ENCODE results near the gene FBLN5. TPM values are rescaled to one million over a fixed set of nuclear protein-coding genes. Genes with fewer than 3 reads are reported as not detected.

Gene FBLN5
- total and polyA plus RNA-seq, 2 of the 4 experiments (the other 2 are of a cell fraction) = 10.6 to 76.4 TPM

DNA sequence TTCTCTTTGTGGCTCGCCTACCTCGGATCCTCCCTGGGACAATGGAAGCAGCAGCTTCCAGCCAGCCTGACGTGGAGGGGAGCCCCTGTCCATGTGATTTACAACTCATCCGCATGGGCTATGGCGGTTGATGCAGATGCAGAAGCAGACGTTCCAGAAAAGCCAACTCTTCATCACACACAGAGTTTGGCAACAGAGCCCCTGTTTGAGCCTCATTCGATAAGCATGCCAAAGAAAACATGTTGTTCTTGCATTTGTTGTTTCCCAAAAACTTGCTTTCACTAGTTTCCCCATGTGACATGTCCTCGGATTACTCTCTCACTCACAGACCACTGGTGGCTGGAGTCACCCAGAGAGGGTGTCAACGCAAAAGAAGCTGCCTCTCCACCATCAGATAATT, 63.7 kb downstream of the FBLN5 start:
- CTCF ChIA-PET = no interaction called here
- no peak overlapping the region for H3K18ac ChIP-seq (ENCODE audit: low read depth, low read length)
- POLR2A ChIA-PET (ENCODE audit: unreplicated experiment) = no interaction called here
- H2BK5ac ChIP-seq (ENCODE audit: low read depth, low read length, poor library complexity, severe bottlenecking) = no peak overlapping the region
- in situ Hi-C loops (cut with MboI; ENCODE audit: low sequenced_read_pairs) (no loop called here), intact Hi-C loops (cut with micrococcal nuclease) (no loop called here), dilution Hi-C loops (cut with HindIII; ENCODE audit: low sequenced_read_pairs, unreplicated experiment) (no loop called here)
- H3K9me1 ChIP-seq (ENCODE audit: insufficient read depth, low read length) = peaks cover 14% of the 10 kb centered on the region; the same call in 1 of the 2 replicates
- no peak overlapping the region for H2AK9ac ChIP-seq (replicated peaks; ENCODE audit: low read depth, low read length, poor library complexity)
- no peak overlapping the region for H2BK120ac ChIP-seq (ENCODE audit: low read depth, low read length)
- no peak overlapping the region for H2BK15ac ChIP-seq (ENCODE audit: low read depth, low read length)
- H3K27me3 ChIP-seq (ENCODE audit: control insufficient read depth, insufficient read depth, low read length) = no peaks in the 10 kb centered on the region
- no peak overlapping the region for H3K4me3 ChIP-seq (ENCODE audit: insufficient read depth, low read depth, low read length)
- no peak overlapping the region for H3K27ac ChIP-seq (ENCODE audit: insufficient read depth, low read length)
- H3K4ac ChIP-seq (ENCODE audit: low read depth, low read length) = no peak overlapping the region
- WGBS, 2 experiments (ENCODE audit: extremely low coverage in 2 of 2, insufficient read length in 1 of 2) = 47% methylated on average over 3 of the region's 9 CpGs; no CpG with 5 or more reads in 1 of the 2 experiments
- no peak overlapping the region for H2AFZ ChIP-seq (replicated peaks; ENCODE audit: low read length, poor library complexity)
- H3K23ac ChIP-seq (ENCODE audit: low read depth, low read length) = no peak overlapping the region
- no peak for DNase-seq
- H3K9me3 ChIP-seq (ENCODE audit: control insufficient read depth, insufficient read depth, low read length) = no peaks in the 10 kb centered on the region
- BruUV-seq (replicated peaks) = no TSS peak
- no peak overlapping the region for H3K4me2 ChIP-seq (ENCODE audit: low read depth, low read length)
- H3K14ac ChIP-seq (replicated peaks; ENCODE audit: low read depth, low read length) = no peak overlapping the region
- H4K20me1 ChIP-seq (ENCODE audit: insufficient read depth, low read length) = peaks cover 3% of the 10 kb centered on the region; the same call in 1 of the 2 replicates
- no peak overlapping the region for H2AK5ac ChIP-seq (ENCODE audit: low read depth, low read length)
- no peak overlapping the region for H4K91ac ChIP-seq (ENCODE audit: insufficient read depth, low read depth, low read length)
- peaks cover 55% of the 10 kb centered on the region for H3K36me3 ChIP-seq (ENCODE audit: control insufficient read depth, insufficient read depth, low read length)
- no peak overlapping the region for H3K56ac ChIP-seq (ENCODE audit: extremely low read depth, insufficient read depth, low read length)
- H3K79me1 ChIP-seq (ENCODE audit: low read depth in 1 of 2, low read length in 2 of 2) = no peaks in the 10 kb centered on the region
- H4K8ac ChIP-seq (ENCODE audit: low read depth in 2 of 2, low read length in 2 of 2) = no peak overlapping the region
- no peak overlapping the region for H2BK20ac ChIP-seq (ENCODE audit: low read depth, low read length)
- TF ChIP-seq MAFK (IDR thresholded peaks at IDR 0.05; ENCODE audit: low read depth, low read length) (no peak), MAZ (IDR thresholded peaks at IDR 0.05; ENCODE audit: borderline replicate concordance, low read depth, low read length) (no peak), ELK1 (IDR thresholded peaks at IDR 0.05; ENCODE audit: borderline replicate concordance, low read depth, low read length) (no peak), RAD21 (IDR thresholded peaks at IDR 0.05; ENCODE audit: low read length) (no peak), MXI1 (IDR thresholded peaks at IDR 0.05; ENCODE audit: borderline replicate concordance, low read depth, low read length) (no peak), NFE2L2 (IDR thresholded peaks at IDR 0.05; ENCODE audit: low read depth, low read length) (no peak), POLR2A (IDR thresholded peaks at IDR 0.05; ENCODE audit: low read depth, low read length) (no peak), RCOR1 (IDR thresholded peaks at IDR 0.05; ENCODE audit: insufficient replicate concordance, low read length) (no peak), FOS (IDR thresholded peaks at IDR 0.05; ENCODE audit: low read depth, low read length) (no peak), SMC3 (IDR thresholded peaks at IDR 0.05; ENCODE audit: low read depth, low read length) (no peak), CEBPB (IDR thresholded peaks at IDR 0.05; ENCODE audit: low read depth, low read length) (no peak), RFX5 (IDR thresholded peaks at IDR 0.05; ENCODE audit: low read depth, low read length) (no peak), BHLHE40 (IDR thresholded peaks at IDR 0.05; ENCODE audit: low read depth, low read length) (no peak), CHD1 (IDR thresholded peaks at IDR 0.05; ENCODE audit: low read depth, low read length) (no peak)
- TF ChIP-seq, protein P1, sequence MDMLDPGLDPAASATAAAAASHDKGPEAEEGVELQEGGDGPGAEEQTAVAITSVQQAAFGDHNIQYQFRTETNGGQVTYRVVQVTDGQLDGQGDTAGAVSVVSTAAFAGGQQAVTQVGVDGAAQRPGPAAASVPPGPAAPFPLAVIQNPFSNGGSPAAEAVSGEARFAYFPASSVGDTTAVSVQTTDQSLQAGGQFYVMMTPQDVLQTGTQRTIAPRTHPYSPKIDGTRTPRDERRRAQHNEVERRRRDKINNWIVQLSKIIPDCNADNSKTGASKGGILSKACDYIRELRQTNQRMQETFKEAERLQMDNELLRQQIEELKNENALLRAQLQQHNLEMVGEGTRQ (IDR thresholded peaks at IDR 0.05; ENCODE audit: low read depth, low read length) = no peak
- TF ChIP-seq, protein P2, sequence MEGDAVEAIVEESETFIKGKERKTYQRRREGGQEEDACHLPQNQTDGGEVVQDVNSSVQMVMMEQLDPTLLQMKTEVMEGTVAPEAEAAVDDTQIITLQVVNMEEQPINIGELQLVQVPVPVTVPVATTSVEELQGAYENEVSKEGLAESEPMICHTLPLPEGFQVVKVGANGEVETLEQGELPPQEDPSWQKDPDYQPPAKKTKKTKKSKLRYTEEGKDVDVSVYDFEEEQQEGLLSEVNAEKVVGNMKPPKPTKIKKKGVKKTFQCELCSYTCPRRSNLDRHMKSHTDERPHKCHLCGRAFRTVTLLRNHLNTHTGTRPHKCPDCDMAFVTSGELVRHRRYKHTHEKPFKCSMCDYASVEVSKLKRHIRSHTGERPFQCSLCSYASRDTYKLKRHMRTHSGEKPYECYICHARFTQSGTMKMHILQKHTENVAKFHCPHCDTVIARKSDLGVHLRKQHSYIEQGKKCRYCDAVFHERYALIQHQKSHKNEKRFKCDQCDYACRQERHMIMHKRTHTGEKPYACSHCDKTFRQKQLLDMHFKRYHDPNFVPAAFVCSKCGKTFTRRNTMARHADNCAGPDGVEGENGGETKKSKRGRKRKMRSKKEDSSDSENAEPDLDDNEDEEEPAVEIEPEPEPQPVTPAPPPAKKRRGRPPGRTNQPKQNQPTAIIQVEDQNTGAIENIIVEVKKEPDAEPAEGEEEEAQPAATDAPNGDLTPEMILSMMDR (conservative IDR thresholded peaks at IDR 0.05; ENCODE audit: low read depth, low read length) = no peak
- no peak overlapping the region for H4K5ac ChIP-seq (ENCODE audit: low read depth, low read length)
- H3K9ac ChIP-seq (ENCODE audit: low read depth, low read length) = no peak overlapping the region
- no peak for ATAC-seq (ENCODE audit: low read depth)
- H3K4me1 ChIP-seq (ENCODE audit: control insufficient read depth, insufficient read depth, low read length) = no peaks in the 10 kb centered on the region

Data from IMR-90 (cell line).